ENCODE data around the gene ZFHX3. TPM values are rescaled to one million over a fixed set of nuclear protein-coding genes. Genes with fewer than 3 reads are reported as not detected.

ZFHX3 gene
- total RNA-seq (2014; rRNA removed; shearing (Covaris generic)) (2.7 and 3.9 TPM in 2 replicates), polyA plus RNA-seq (2016; fragmentation: Nextera tagmentation; extraction: Ambion mirVana) (2.8 and 2.9 TPM in 2 replicates)

- Histone ChIP-seq H2AFZ (peak within 1 kb of the TSS; percentile 83), H3K4me3 (peak within 1 kb of the TSS; percentile 76), H3K9me3 (ENCODE audit: low read depth) (no peaks in the 10 kb centered on the region), H3K4me1 (ENCODE audit: insufficient read depth) (peaks cover 51% of the 10 kb centered on the region), H3K9ac (peak within 1 kb of the TSS; percentile 88), H3K4me2 (ENCODE audit: unreplicated experiment) (peak within 1 kb of the TSS; percentile 90), H3K79me2 (ENCODE audit: insufficient read depth) (peaks cover 86% of the 10 kb centered on the region), H3K9me2 (ENCODE audit: insufficient read depth) (no peaks in the 10 kb centered on the region), H3K27me3 (replicated peaks; ENCODE audit: insufficient read depth) (no peaks in the 10 kb centered on the region), H3K36me3 (ENCODE audit: low read depth) (no peaks in the 10 kb centered on the region), H3K27ac (peak within 1 kb of the TSS; percentile 61), H4K20me1 (ENCODE audit: insufficient read depth) (no peaks in the 10 kb centered on the region), H3F3A (ENCODE audit: insufficient read depth) (peaks cover 39% of the 10 kb centered on the region)
- peak; percentile 83 for DNase-seq
- in situ Hi-C loops (cut with MboI), result no loop called here
- TF ChIP-seq EZH2 (IDR thresholded peaks at IDR 0.05; ENCODE audit: insufficient read depth, poor library complexity, severe bottlenecking) (no peak), EZH2phosphoT487 (IDR thresholded peaks at IDR 0.05; ENCODE audit: insufficient read depth, low read depth) (no peak)
- 2% methylated on average over 20 to 64 of the region's 64 CpGs for WGBS, 2 experiments (ENCODE audit: low coverage in 1 of 2, low lambda C conversion rate in 2 of 2, missing lambda C conversion rate in 2 of 2)
These were observed at the start of gene ZFHX3 for GRCh38 chr16:73047536-73048291. TSS of gene ZFHX3 (minus strand) at chr16:73048128. CDS start at chr16:72960145, 87,983 bp downstream.

- H3K27ac ChIP-seq, result no peak overlapping the region
- H3K27me3 ChIP-seq (replicated peaks; ENCODE audit: insufficient read depth), result no peaks in the 10 kb centered on the region
- TF ChIP-seq EZH2 (IDR thresholded peaks at IDR 0.05; ENCODE audit: insufficient read depth, poor library complexity, severe bottlenecking), result no peak
- no peak for DNase-seq
- no peaks in the 10 kb centered on the region for H3K4me1 ChIP-seq (ENCODE audit: insufficient read depth)
- no peaks in the 10 kb centered on the region for H3F3A ChIP-seq (ENCODE audit: insufficient read depth)
- in situ Hi-C loops (cut with MboI), result no loop called here
- no peak overlapping the region for H2AFZ ChIP-seq
- H3K9ac ChIP-seq, result no peak overlapping the region
- no peaks in the 10 kb centered on the region for H3K9me2 ChIP-seq (ENCODE audit: insufficient read depth)
- WGBS, 2 experiments (ENCODE audit: low coverage in 1 of 2, low lambda C conversion rate in 2 of 2, missing lambda C conversion rate in 2 of 2), result 93 to 95% methylated on average over 3 of the region's 3 CpGs
- no peak overlapping the region for H3K4me2 ChIP-seq (ENCODE audit: unreplicated experiment)
- no peaks in the 10 kb centered on the region for H4K20me1 ChIP-seq (ENCODE audit: insufficient read depth)
- H3K36me3 ChIP-seq (ENCODE audit: low read depth), result no peaks in the 10 kb centered on the region
- no peaks in the 10 kb centered on the region for H3K9me3 ChIP-seq (ENCODE audit: low read depth)
- no peak overlapping the region for H3K4me3 ChIP-seq
- no peaks in the 10 kb centered on the region for H3K79me2 ChIP-seq (ENCODE audit: insufficient read depth)
These were observed 48.6 kb upstream of the ZFHX3 start for GRCh38 chr16:73096510-73096909.

GRCh38 chr16:73095885-73096421 is 48.0 kb upstream of the ZFHX3 start:
- no peak overlapping the region for H3K4me3 ChIP-seq
- H3K9me2 ChIP-seq (ENCODE audit: insufficient read depth), result no peaks in the 10 kb centered on the region
- TF ChIP-seq EZH2 (IDR thresholded peaks at IDR 0.05; ENCODE audit: insufficient read depth, poor library complexity, severe bottlenecking), result no peak
- TF ChIP-seq EZH2phosphoT487 (IDR thresholded peaks at IDR 0.05; ENCODE audit: insufficient read depth, low read depth), result no peak
- H3K9me3 ChIP-seq (ENCODE audit: low read depth), result no peaks in the 10 kb centered on the region
- no peaks in the 10 kb centered on the region for H4K20me1 ChIP-seq (ENCODE audit: insufficient read depth)
- in situ Hi-C loops (cut with MboI), result no loop called here
- no peaks in the 10 kb centered on the region for H3K79me2 ChIP-seq (ENCODE audit: insufficient read depth)
- no peaks in the 10 kb centered on the region for H3K27me3 ChIP-seq (replicated peaks; ENCODE audit: insufficient read depth)
- H3K27ac ChIP-seq, result no peak overlapping the region
- H3F3A ChIP-seq (ENCODE audit: insufficient read depth), result no peaks in the 10 kb centered on the region
- WGBS, 2 experiments (ENCODE audit: low coverage in 1 of 2, low lambda C conversion rate in 2 of 2, missing lambda C conversion rate in 2 of 2), result 9 to 14% methylated on average over 9 of the region's 9 CpGs
- H3K36me3 ChIP-seq (ENCODE audit: low read depth), result no peaks in the 10 kb centered on the region
- peak; percentile 4 for DNase-seq
- H2AFZ ChIP-seq, result peak overlapping the region; percentile 45; the same call in 1 of the 2 replicates
- no peak overlapping the region for H3K4me2 ChIP-seq (ENCODE audit: unreplicated experiment)
- H3K4me1 ChIP-seq (ENCODE audit: insufficient read depth), result no peaks in the 10 kb centered on the region
- H3K9ac ChIP-seq, result no peak overlapping the region

- Histone ChIP-seq H3K4me3 (no peak overlapping the region), H3K9me2 (ENCODE audit: insufficient read depth) (no peaks in the 10 kb centered on the region), H3K27ac (no peak overlapping the region), H3K79me2 (ENCODE audit: insufficient read depth) (no peaks in the 10 kb centered on the region), H3K27me3 (replicated peaks; ENCODE audit: insufficient read depth) (no peaks in the 10 kb centered on the region), H3K4me1 (ENCODE audit: insufficient read depth) (no peaks in the 10 kb centered on the region), H2AFZ (no peak overlapping the region), H3K9ac (no peak overlapping the region), H4K20me1 (ENCODE audit: insufficient read depth) (no peaks in the 10 kb centered on the region), H3F3A (ENCODE audit: insufficient read depth) (no peaks in the 10 kb centered on the region), H3K9me3 (ENCODE audit: low read depth) (no peaks in the 10 kb centered on the region), H3K36me3 (ENCODE audit: low read depth) (no peaks in the 10 kb centered on the region), H3K4me2 (ENCODE audit: unreplicated experiment) (no peak overlapping the region)
- no peak for TF ChIP-seq EZH2phosphoT487 (IDR thresholded peaks at IDR 0.05; ENCODE audit: insufficient read depth, low read depth)
- no peak for TF ChIP-seq EZH2 (IDR thresholded peaks at IDR 0.05; ENCODE audit: insufficient read depth, poor library complexity, severe bottlenecking)
- 75 to 76% methylated on average over 6 of the region's 6 CpGs for WGBS, 2 experiments (ENCODE audit: low coverage in 1 of 2, low lambda C conversion rate in 2 of 2, missing lambda C conversion rate in 2 of 2)
- in situ Hi-C loops (cut with MboI), result no loop called here
- no peak for DNase-seq
These were observed 47.4 kb upstream of the ZFHX3 start for GRCh38 chr16:73095142-73095820.

Measured in GM23248 (cell line).